Liver (tissue), 9 donors: ENCODE results near the gene PPP6R3. TPM values are rescaled to one million over a fixed set of nuclear protein-coding genes. Genes with fewer than 3 reads are reported as not detected.

ENCODE experiments used
- DNase-seq: peaks from one replicate; pipeline ENCODE4 v3.0.0-alpha.2; 2017; ENCODE audit warnings: low spot score
- H3K27ac ChIP-seq, 2 donors: one replicate each; pipeline ENCODE4 v1.7.0; 2013; ENCODE audit warnings: inconsistent platforms in 2 of 2, low read length in 2 of 2, control low read depth in 1 of 2, low read depth in 1 of 2, mild to moderate bottlenecking in 1 of 2
- H3K27me3 ChIP-seq, 4 donors: one replicate each; pipeline versions ENCODE4 v1.6.1 to v1.7.0; 2013; ENCODE audit warnings: low read length in 3 of 4, inconsistent platforms in 1 of 4, mild to moderate bottlenecking in 1 of 4, moderate library complexity in 1 of 4; ENCODE audit not compliant: control insufficient read depth in 4 of 4, insufficient read depth in 4 of 4
- H3K36me3 ChIP-seq, 4 donors: one replicate each; pipeline versions ENCODE4 v1.6.1 to v1.7.0; 2013; ENCODE audit warnings: low read length in 3 of 4, mild to moderate bottlenecking in 3 of 4, low read depth in 1 of 4, moderate library complexity in 1 of 4; ENCODE audit not compliant: control insufficient read depth in 4 of 4, insufficient read depth in 3 of 4
- H3K4me1 ChIP-seq, 4 donors: one replicate each; pipeline versions ENCODE4 v1.6.1 to v1.7.0; 2013; ENCODE audit warnings: low read length in 3 of 4, mild to moderate bottlenecking in 3 of 4, moderate library complexity in 1 of 4; ENCODE audit not compliant: control insufficient read depth in 4 of 4, insufficient read depth in 4 of 4
- H3K4me3 ChIP-seq, 3 donors: one replicate each; pipeline versions ENCODE4 v1.6.1 to v1.7.0; 2013; ENCODE audit warnings: low read length in 3 of 3, control low read depth in 1 of 3, low read depth in 1 of 3, mild to moderate bottlenecking in 1 of 3
- H3K9ac ChIP-seq, 2 donors: one replicate each; pipeline ENCODE4 v1.7.0; 2013; ENCODE audit warnings: low read length in 2 of 2, mild to moderate bottlenecking in 2 of 2, moderate library complexity in 2 of 2, control low read depth in 1 of 2, low read depth in 1 of 2
- H3K9me3 ChIP-seq, 4 donors: one replicate each; pipeline versions ENCODE4 v1.6.1 to v1.7.0; 2013; ENCODE audit warnings: low read length in 3 of 4; ENCODE audit not compliant: control insufficient read depth in 4 of 4
- EGR1 ChIP-seq, 2 donors: IDR thresholded peaks; 2 replicates each; pipeline ENCODE4 v1.6.1; 2016 to 2018; ENCODE audit warnings: antibody characterized with exemption in 2 of 2, low read depth in 2 of 2
- FOXA1 ChIP-seq: IDR thresholded peaks from 2 replicates; pipeline ENCODE4 v1.6.1; 2016; ENCODE audit warnings: antibody characterized with exemption
- FOXA2 ChIP-seq: IDR thresholded peaks from 2 replicates; pipeline ENCODE4 v1.6.1; 2016; ENCODE audit warnings: antibody characterized with exemption
- GABPA ChIP-seq, 2 donors: IDR thresholded peaks in 1 of 2; conservative IDR thresholded peaks in 1 of 2; 2 replicates each; pipeline ENCODE4 v1.6.1; 2016; ENCODE audit warnings: antibody characterized with exemption in 2 of 2, mild to moderate bottlenecking in 1 of 2, moderate library complexity in 1 of 2
- HNF4A ChIP-seq, 2 donors: conservative IDR thresholded peaks; 2 replicates each; pipeline ENCODE4 v1.6.1; 2016; ENCODE audit warnings: antibody characterized with exemption in 2 of 2, mild to moderate bottlenecking in 2 of 2
- HNF4G ChIP-seq: IDR thresholded peaks from 2 replicates; pipeline ENCODE4 v1.6.1; 2016; ENCODE audit warnings: antibody characterized with exemption
- JUND ChIP-seq, 2 donors: IDR thresholded peaks; 2 replicates each; pipeline ENCODE4 v1.6.1; 2016; ENCODE audit warnings: antibody characterized with exemption in 2 of 2
- NR2F2 ChIP-seq: IDR thresholded peaks from 2 replicates; pipeline ENCODE4 v1.6.1; 2016; ENCODE audit warnings: antibody characterized with exemption
- RAD21 ChIP-seq, 2 donors: IDR thresholded peaks; 2 replicates each; pipeline ENCODE4 v1.6.1; 2016; ENCODE audit warnings: antibody characterized with exemption in 2 of 2, mild to moderate bottlenecking in 2 of 2
- REST ChIP-seq: IDR thresholded peaks from 2 replicates; pipeline ENCODE4 v1.6.1; 2016; ENCODE audit warnings: antibody characterized with exemption, mild to moderate bottlenecking
- RXRA ChIP-seq, 2 donors: IDR thresholded peaks; 2 replicates each; pipeline ENCODE4 v1.6.1; 2017 to 2018; ENCODE audit warnings: antibody characterized with exemption in 2 of 2, mild to moderate bottlenecking in 1 of 2
- SP1 ChIP-seq: IDR thresholded peaks from 2 replicates; pipeline ENCODE4 v1.6.1; 2018; ENCODE audit warnings: antibody characterized with exemption, mild to moderate bottlenecking
- TAF1 ChIP-seq: conservative IDR thresholded peaks from 2 replicates; pipeline ENCODE4 v1.6.1; 2016; ENCODE audit warnings: antibody characterized with exemption, mild to moderate bottlenecking
- YY1 ChIP-seq: IDR thresholded peaks from 2 replicates; pipeline ENCODE4 v1.6.1; 2016; ENCODE audit warnings: antibody characterized with exemption, mild to moderate bottlenecking
- WGBS: extraction: QIAGEN DNeasy Blood & Tissue Kit; methylation state at CpG from one replicate; pipeline ENCODE4 v1.1.7; 2013; 5-methylcytosine and 5-hydroxymethylcytosine counted together
- polyA plus RNA-seq, 2 donors: library from polyadenylated mRNA; stranded (reverse) in 1 of 2; unstranded in 1 of 2; fragments of 200-250 nt in 1 of 2; fragments of >200 nt in 1 of 2; fragmentation: Nextera tagmentation in 1 of 2; extraction: Ambion mirVana in 1 of 2; gene quantifications; one replicate each; pipeline versions ENCODE4 v1.2.1 to v1.2.3, GENCODE V29; 2013 to 2015
- total RNA-seq, 2 donors: library from RNA; depleted of rRNA; stranded (reverse); fragments of >200 nt; gene quantifications; one replicate each; pipeline ENCODE4 v1.2.3, GENCODE V29; 2014
- TF ChIP-seq, protein P1 (sequence below): IDR thresholded peaks from 2 replicates; pipeline ENCODE4 v1.6.1; 2016; ENCODE audit warnings: antibody characterized with exemption
- TF ChIP-seq, protein P2 (sequence below): IDR thresholded peaks from 2 replicates; pipeline ENCODE4 v1.6.1; 2016; ENCODE audit warnings: antibody characterized with exemption
- TF ChIP-seq, protein P3 (sequence below): fragments of 150-350 bp; IDR thresholded peaks from 2 replicates; pipeline ENCODE4 v1.5.1; 2017; ENCODE audit warnings: improper control_type of control experiment, low read depth, low read length; ENCODE audit not compliant: missing input control
- donor health status: healthy.
- donor health status: healthy.
- donor health status: healthy.
- donor health status: healthy.
- donor health status: healthy.

Gene PPP6R3
- total and polyA plus RNA-seq, 4 donors, result 12.3 to 101 (median 58.1) TPM

- no peak overlapping the region for H3K27ac ChIP-seq
- DNase-seq, result no peak
- H3K4me1 ChIP-seq, result no peaks in the 10 kb centered on the region
- 95% methylated on average over 19 of the region's 19 CpGs for WGBS
- TF ChIP-seq HNF4A (conservative IDR thresholded peaks at IDR 0.05) (no peak), RXRA (IDR thresholded peaks at IDR 0.05) (no peak), FOXA1 (no peak), JUND (IDR thresholded peaks at IDR 0.05) (no peak)
- TF ChIP-seq, protein P1, sequence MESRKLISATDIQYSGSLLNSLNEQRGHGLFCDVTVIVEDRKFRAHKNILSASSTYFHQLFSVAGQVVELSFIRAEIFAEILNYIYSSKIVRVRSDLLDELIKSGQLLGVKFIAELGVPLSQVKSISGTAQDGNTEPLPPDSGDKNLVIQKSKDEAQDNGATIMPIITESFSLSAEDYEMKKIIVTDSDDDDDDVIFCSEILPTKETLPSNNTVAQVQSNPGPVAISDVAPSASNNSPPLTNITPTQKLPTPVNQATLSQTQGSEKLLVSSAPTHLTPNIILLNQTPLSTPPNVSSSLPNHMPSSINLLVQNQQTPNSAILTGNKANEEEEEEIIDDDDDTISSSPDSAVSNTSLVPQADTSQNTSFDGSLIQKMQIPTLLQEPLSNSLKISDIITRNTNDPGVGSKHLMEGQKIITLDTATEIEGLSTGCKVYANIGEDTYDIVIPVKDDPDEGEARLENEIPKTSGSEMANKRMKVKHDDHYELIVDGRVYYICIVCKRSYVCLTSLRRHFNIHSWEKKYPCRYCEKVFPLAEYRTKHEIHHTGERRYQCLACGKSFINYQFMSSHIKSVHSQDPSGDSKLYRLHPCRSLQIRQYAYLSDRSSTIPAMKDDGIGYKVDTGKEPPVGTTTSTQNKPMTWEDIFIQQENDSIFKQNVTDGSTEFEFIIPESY, result no peak
- TF ChIP-seq, protein P2, sequence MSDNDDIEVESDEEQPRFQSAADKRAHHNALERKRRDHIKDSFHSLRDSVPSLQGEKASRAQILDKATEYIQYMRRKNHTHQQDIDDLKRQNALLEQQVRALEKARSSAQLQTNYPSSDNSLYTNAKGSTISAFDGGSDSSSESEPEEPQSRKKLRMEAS, result no peak
- no peaks in the 10 kb centered on the region for H3K27me3 ChIP-seq
- no peak overlapping the region for H3K9ac ChIP-seq
- peaks cover 0 to 1% (median under 1%) of the 10 kb centered on the region in 4 donors for H3K9me3 ChIP-seq
- peaks cover 14 to 70% (median 41%) of the 10 kb centered on the region in 4 donors for H3K36me3 ChIP-seq
- H3K4me3 ChIP-seq, result no peak overlapping the region
Measured at GRCh38 chr11:68424101-68424632, 36.4 kb upstream of the PPP6R3 start.

DNA sequence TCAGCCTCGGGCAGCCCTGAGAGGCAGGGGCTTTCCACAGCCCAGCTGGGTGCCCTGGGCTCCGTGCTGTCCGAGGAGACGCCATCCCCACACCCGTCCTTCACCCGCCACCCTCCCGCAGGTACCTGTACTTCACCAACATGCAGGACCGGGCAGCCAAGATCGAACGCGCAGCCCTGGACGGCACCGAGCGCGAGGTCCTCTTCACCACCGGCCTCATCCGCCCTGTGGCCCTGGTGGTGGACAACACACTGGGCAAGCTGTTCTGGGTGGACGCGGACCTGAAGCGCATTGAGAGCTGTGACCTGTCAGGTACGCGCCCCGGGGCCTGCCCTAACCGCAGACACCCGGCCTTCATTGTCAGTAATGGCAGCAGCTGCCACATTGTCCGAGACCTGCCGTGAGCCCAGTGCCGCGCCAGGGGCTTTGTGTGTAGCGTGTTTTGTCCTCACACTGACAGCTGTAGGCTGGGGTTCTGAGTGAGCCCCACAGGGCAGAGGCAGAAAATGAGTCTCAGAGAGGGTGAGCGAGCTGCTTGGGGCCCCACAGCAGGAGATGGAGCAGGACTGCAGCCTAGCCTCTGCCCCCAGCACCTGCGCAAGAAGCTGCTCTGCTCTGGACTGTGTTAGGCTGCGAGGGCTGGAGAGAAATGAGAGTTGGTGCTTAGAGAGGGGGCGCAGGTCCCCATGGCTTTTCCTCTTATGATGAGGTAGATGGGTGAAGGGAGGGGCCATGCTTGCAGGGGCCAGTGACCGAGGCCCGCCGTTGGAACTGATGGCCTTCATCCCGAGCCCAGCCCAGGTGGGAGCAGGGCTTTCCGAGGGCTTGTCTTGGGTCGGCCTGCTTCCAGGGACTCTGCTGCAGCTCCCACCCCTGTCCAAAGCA, 35.3 kb upstream of the PPP6R3 start:
- Histone ChIP-seq H3K9me3 (peaks cover 0 to 5% (median 3%) of the 10 kb centered on the region in 4 donors), H3K27ac (no peak overlapping the region), H3K9ac (no peak overlapping the region), H3K4me3 (no peak overlapping the region), H3K27me3 (no peaks in the 10 kb centered on the region), H3K4me1 (no peaks in the 10 kb centered on the region), H3K36me3 (peaks cover 19 to 73% (median 44%) of the 10 kb centered on the region in 4 donors)
- TF ChIP-seq NR2F2, result no peak
- TF ChIP-seq, protein P2, result no peak
- TF ChIP-seq FOXA2, result no peak
- TF ChIP-seq, protein P3, sequence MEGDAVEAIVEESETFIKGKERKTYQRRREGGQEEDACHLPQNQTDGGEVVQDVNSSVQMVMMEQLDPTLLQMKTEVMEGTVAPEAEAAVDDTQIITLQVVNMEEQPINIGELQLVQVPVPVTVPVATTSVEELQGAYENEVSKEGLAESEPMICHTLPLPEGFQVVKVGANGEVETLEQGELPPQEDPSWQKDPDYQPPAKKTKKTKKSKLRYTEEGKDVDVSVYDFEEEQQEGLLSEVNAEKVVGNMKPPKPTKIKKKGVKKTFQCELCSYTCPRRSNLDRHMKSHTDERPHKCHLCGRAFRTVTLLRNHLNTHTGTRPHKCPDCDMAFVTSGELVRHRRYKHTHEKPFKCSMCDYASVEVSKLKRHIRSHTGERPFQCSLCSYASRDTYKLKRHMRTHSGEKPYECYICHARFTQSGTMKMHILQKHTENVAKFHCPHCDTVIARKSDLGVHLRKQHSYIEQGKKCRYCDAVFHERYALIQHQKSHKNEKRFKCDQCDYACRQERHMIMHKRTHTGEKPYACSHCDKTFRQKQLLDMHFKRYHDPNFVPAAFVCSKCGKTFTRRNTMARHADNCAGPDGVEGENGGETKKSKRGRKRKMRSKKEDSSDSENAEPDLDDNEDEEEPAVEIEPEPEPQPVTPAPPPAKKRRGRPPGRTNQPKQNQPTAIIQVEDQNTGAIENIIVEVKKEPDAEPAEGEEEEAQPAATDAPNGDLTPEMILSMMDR, result no peak
- no peak for TF ChIP-seq GABPA (IDR thresholded peaks at IDR 0.05 in 1 of 2, conservative IDR thresholded peaks at IDR 0.05 in 1 of 2)
- no peak for TF ChIP-seq YY1
- TF ChIP-seq SP1, result no peak
- no peak for TF ChIP-seq REST
- TF ChIP-seq, protein P1, result no peak
- no peak for TF ChIP-seq EGR1 (IDR thresholded peaks at IDR 0.05; ENCODE audit: low read depth in 2 of 2)
- TF ChIP-seq HNF4G, result no peak
- TF ChIP-seq JUND (IDR thresholded peaks at IDR 0.05), result no peak
- TF ChIP-seq TAF1, result no peak
- no peak for TF ChIP-seq RAD21 (IDR thresholded peaks at IDR 0.05)
- TF ChIP-seq FOXA1, result no peak
- TF ChIP-seq HNF4A (conservative IDR thresholded peaks at IDR 0.05), result no peak
- no peak for TF ChIP-seq RXRA (IDR thresholded peaks at IDR 0.05)
- DNase-seq, result no peak
- WGBS, result 97% methylated on average over 40 of the region's 40 CpGs
